ENCODE results near the gene ADPGK. TPM values are rescaled to one million over a fixed set of nuclear protein-coding genes. Genes with fewer than 3 reads are reported as not detected.

ADPGK gene
- total RNA-seq (2014; rRNA removed): 50.0 and 52.9 TPM in 2 replicates
- percentile 79 among the genes with signal in this experiment for Bru-seq, nascent RNA
- BruChase-seq, experiment 1, labeled RNA remaining after a 6-hour chase: percentile 76 among the genes with signal in this experiment
- BruChase-seq, experiment 2, labeled RNA remaining after a 2-hour chase: percentile 85 among the genes with signal in this experiment
- long read RNA-seq, transcript ADPGK-201 (7 exons, 2,557 nt): major isoform, 13 of 126 reads
- long read RNA-seq, partial matches to known transcripts: 26 of 126 reads
- long read RNA-seq, other reads (novel, unspliced or antisense): 81 of 126 reads

GRCh38 chr15:72783640-72784455, at the start of gene ADPGK:
ADPGK (minus strand) TSS chr15:72783758; CDS start chr15:72783691, 67 bp downstream.
- POLR2A ChIA-PET (ENCODE audit: unreplicated experiment): no interaction called here
- Histone ChIP-seq H3K27ac (ENCODE audit: low read length) (peak within 1 kb of the TSS; percentile 16), H3K79me2 (ENCODE audit: low read length) (peaks cover 45% of the 10 kb centered on the region), H3K9ac (ENCODE audit: low read length) (peak within 1 kb of the TSS; percentile 95), H3K4me3 (ENCODE audit: low read length) (peak within 1 kb of the TSS; percentile 97), H3K4me1 (ENCODE audit: insufficient read depth, low read length) (peaks cover 6% of the 10 kb centered on the region), H3K36me3 (ENCODE audit: low read depth, low read length) (peaks cover 7% of the 10 kb centered on the region; the same call in 1 of the 2 replicates), H4K20me1 (ENCODE audit: low read length) (no peaks in the 10 kb centered on the region), H3K9me2 (replicated peaks; ENCODE audit: low read length) (no peaks in the 10 kb centered on the region), H3K4me2 (ENCODE audit: low read length) (peak within 1 kb of the TSS; percentile 94), H3F3A (ENCODE audit: low read length, unreplicated experiment) (no peaks in the 10 kb centered on the region), H3K9me3 (ENCODE audit: low read length) (no peaks in the 10 kb centered on the region), H2AFZ (ENCODE audit: low read length) (peak within 1 kb of the TSS; percentile 99), H3K27me3 (ENCODE audit: low read length) (peaks cover 6% of the 10 kb centered on the region; the same call in 1 of the 2 replicates)
- intact Hi-C loops (cut with micrococcal nuclease): no loop called here
- ATAC-seq (peak; percentile 91), DNase-seq (peak; percentile 92)
- BruUV-seq (replicated peaks): TSS peak; percentile 97
- no peak for TF ChIP-seq EZH2phosphoT487 (IDR thresholded peaks at IDR 0.05; ENCODE audit: borderline replicate concordance, low read length)
- peak; percentile 67 for TF ChIP-seq CTCF (conservative IDR thresholded peaks at IDR 0.05; ENCODE audit: low read depth, low read length)
- CTCF ChIA-PET: no interaction called here

- no peak for DNase-seq
- POLR2A ChIA-PET (ENCODE audit: unreplicated experiment): no interaction called here
- TF ChIP-seq EZH2 (IDR thresholded peaks at IDR 0.05; ENCODE audit: low read length, unreplicated experiment): no peak
- TF ChIP-seq EZH2phosphoT487 (IDR thresholded peaks at IDR 0.05; ENCODE audit: borderline replicate concordance, low read length): no peak
- TF ChIP-seq CTCF (conservative IDR thresholded peaks at IDR 0.05; ENCODE audit: low read depth, low read length): no peak
Measured at GRCh38 chr15:72827226-72827625, 43.7 kb upstream of the ADPGK start.

More at GRCh38 chr15:72827226-72827625, 43.7 kb upstream of the ADPGK start:
- H3K4me1 ChIP-seq (ENCODE audit: insufficient read depth, low read length): no peaks in the 10 kb centered on the region
- intact Hi-C loops (cut with micrococcal nuclease): no loop called here
- no peak overlapping the region for H3K27ac ChIP-seq (ENCODE audit: low read length)
- no peak overlapping the region for H3K4me2 ChIP-seq (ENCODE audit: low read length)
- H3K9me3 ChIP-seq (ENCODE audit: low read length): no peaks in the 10 kb centered on the region
- no peaks in the 10 kb centered on the region for H3F3A ChIP-seq (ENCODE audit: low read length, unreplicated experiment)
- no peaks in the 10 kb centered on the region for H3K36me3 ChIP-seq (ENCODE audit: low read depth, low read length)
- H3K9me2 ChIP-seq (replicated peaks; ENCODE audit: low read length): no peaks in the 10 kb centered on the region
- H3K9ac ChIP-seq (ENCODE audit: low read length): no peak overlapping the region
- no TSS peak for BruUV-seq (replicated peaks)
- H3K79me2 ChIP-seq (ENCODE audit: low read length): no peaks in the 10 kb centered on the region
- H3K27me3 ChIP-seq (ENCODE audit: low read length): peaks cover 33% of the 10 kb centered on the region
- CTCF ChIA-PET: no interaction called here
- ATAC-seq: no peak
- H2AFZ ChIP-seq (ENCODE audit: low read length): no peak overlapping the region
- no peak overlapping the region for H3K4me3 ChIP-seq (ENCODE audit: low read length)
- no peaks in the 10 kb centered on the region for H4K20me1 ChIP-seq (ENCODE audit: low read length)

All from PC-3 (cell line).